ENCODE data around the gene HAPSTR1. TPM values are rescaled to one million over a fixed set of nuclear protein-coding genes. Genes with fewer than 3 reads are reported as not detected.
"Not testable (repeated sequence)": the region's sequence is repeated elsewhere in the genome, so short reads cannot be mapped to it uniquely, and the experiment has no call there.

Gene HAPSTR1
- total RNA-seq, 6 experiments from 2014 or later: 23.6 to 34.8 (median 28.3) TPM

DNA sequence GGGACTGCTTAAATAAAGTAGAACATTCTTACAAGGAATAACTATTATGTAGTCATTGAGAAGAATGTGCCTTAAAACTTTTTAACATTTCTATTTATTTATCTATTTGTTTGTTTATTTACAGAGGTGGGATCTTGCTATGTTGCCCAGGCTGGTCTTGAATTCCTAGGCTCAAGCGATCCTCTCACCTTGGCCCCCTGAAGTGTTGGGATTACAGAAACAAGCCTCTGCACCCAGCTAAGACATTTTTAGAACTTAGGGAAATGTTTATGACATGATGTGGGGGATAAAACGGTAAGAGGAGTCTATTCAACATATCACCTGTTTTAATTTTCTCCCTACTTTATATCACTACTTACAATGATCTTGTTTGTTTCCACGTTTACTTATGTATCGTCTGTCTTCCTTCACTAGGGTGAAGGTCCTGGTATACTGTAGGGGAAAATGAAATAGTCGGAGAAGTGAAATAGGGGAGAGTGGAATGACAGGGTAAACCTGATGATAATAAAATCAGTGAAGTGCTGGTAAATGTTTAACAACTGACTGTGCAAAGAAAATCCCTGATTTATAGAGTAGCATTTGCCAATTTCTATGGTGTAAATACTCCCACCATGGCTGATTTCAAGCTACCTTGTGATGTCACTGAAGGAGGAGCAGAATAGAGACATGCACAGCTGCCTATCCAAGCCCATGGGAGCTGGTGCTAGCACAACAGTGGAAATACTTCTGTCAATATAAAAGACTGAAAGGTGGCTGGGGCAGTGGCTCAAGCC is 16.0 kb upstream of the HAPSTR1 start:
- no peaks in the 10 kb centered on the region for H3K27me3 ChIP-seq
- H3K36me3 ChIP-seq: no peaks in the 10 kb centered on the region
- H3K4me1 ChIP-seq: no peaks in the 10 kb centered on the region
- H3K4me3 ChIP-seq: no peak overlapping the region
- H3K9me3 ChIP-seq: no peaks in the 10 kb centered on the region
- no peak for DNase-seq
- intact Hi-C loops (cut with DNase I): no loop called here
- WGBS (ENCODE audit: insufficient coverage, low coverage, low lambda C conversion rate, missing lambda C conversion rate): 68% methylated on average over 5 of the region's 5 CpGs
- no peak for ATAC-seq
- H3K27ac ChIP-seq: no peak overlapping the region
- no peak for TF ChIP-seq POLR2A (IDR thresholded peaks at IDR 0.05)
- TF ChIP-seq, protein P1, sequence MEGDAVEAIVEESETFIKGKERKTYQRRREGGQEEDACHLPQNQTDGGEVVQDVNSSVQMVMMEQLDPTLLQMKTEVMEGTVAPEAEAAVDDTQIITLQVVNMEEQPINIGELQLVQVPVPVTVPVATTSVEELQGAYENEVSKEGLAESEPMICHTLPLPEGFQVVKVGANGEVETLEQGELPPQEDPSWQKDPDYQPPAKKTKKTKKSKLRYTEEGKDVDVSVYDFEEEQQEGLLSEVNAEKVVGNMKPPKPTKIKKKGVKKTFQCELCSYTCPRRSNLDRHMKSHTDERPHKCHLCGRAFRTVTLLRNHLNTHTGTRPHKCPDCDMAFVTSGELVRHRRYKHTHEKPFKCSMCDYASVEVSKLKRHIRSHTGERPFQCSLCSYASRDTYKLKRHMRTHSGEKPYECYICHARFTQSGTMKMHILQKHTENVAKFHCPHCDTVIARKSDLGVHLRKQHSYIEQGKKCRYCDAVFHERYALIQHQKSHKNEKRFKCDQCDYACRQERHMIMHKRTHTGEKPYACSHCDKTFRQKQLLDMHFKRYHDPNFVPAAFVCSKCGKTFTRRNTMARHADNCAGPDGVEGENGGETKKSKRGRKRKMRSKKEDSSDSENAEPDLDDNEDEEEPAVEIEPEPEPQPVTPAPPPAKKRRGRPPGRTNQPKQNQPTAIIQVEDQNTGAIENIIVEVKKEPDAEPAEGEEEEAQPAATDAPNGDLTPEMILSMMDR (IDR thresholded peaks at IDR 0.05): no peak

DNA sequence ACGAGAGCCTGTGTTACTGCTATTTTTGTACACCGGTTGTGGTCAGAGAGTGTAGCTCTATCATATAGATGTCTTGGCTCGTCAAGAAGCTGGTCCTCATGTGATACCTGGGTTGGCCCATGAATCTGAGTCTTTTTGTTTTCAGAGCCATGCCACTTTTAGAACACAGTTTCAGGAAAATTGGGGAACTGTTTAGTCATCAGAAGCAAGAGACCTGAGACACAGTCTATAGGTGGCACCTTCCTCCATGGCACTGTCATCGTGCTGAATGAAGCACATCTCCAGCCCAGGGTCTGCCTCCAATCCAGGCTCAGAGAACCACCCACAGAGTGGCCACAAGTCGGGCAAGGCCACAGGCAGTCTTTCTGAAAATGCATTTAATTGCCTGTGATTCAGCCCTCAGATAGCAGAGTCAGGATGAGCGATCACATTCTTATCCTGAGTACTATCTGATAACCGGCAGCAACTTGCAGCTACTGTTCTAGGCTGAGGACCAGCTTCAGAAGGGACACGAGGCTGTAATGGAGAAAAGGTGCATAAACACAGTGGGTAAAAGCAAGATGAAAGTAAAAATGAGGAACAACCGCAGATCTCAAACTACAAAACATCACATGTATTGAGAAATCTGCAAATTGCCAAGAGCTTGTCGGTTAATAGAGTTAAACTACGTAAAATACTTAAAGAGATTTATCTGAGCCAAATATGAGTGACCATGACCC is 14.2 kb upstream of the HAPSTR1 start:
- Histone ChIP-seq H3K9me3 (no peaks in the 10 kb centered on the region), H3K4me1 (no peaks in the 10 kb centered on the region), H3K27ac (no peak overlapping the region), H3K27me3 (no peaks in the 10 kb centered on the region), H3K36me3 (no peaks in the 10 kb centered on the region), H3K4me3 (no peak overlapping the region)
- no peak for ATAC-seq
- no peak for TF ChIP-seq POLR2A (IDR thresholded peaks at IDR 0.05)
- TF ChIP-seq, protein P1 (IDR thresholded peaks at IDR 0.05): no peak
- no peak for DNase-seq
- 69% methylated on average over 11 of the region's 11 CpGs for WGBS (ENCODE audit: insufficient coverage, low coverage, low lambda C conversion rate, missing lambda C conversion rate)
- intact Hi-C loops (cut with DNase I): no loop called here

DNA sequence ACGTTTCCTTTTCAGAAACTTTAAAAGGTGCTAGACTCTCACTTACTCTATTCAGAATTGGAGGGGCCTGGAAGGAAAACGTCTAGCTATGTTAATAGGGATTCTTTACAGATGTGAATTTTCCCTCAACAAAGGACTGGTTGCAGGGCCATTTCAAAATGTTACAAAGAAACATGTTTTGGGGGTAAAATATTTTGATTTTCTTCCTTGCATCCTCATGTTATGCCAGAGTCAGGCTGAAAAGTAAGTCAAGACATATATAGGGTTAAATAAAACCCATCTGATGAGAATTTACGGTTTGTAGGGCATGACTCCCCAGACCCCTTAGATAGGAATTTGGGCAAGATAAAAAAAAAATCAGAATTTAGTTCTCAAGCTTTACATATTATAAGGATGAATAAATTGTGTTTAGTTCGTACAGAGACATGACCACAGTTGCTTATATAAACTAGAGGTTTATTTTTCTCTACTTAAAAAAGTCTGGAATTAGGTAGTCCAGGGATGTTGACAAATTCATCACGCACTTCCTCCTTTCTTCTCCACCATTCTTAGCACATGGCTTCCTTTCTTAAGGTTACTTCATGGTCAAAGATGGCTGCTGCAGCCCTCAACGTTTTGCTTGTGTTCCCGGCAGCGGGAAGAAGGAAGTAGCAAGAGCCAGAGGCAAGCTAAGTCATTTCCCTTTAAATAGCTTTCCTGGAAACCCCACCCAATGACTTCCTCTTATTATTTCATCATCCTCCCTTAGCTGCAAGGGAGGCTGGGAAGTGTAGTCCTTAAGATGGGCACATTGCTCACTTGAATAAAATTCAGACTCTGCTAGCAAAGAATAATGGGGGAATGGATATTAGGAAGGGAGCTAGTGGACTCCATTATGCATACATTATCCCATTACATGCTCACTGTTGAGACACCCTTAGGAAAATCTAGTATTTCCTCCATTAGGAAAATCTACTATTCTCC is 12.7 kb upstream of the HAPSTR1 start:
- not testable (repeated sequence) for DNase-seq, H3K27ac ChIP-seq
- ATAC-seq: peak; percentile 75 to 88 (median 84)

DNA sequence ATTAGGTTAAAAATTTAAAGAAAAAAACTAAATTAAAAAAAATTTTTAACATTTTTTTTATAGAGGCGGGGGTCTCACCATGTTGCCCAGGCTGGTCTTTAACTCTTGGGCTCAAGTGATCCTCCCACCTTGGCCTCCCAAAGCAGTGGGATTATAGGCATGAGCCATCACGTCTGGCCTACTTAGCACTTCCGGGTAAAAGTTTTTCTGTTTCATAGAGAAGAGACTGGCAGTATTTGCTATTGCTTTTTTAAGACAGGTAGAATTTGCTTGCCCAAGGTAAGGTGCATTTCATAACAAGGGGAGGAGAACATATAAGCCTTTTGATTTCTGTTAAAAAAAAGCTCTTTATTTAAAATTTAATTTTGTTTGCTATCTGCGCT is 12.0 kb upstream of the HAPSTR1 start:
- WGBS (ENCODE audit: insufficient coverage, low coverage, low lambda C conversion rate, missing lambda C conversion rate): 91% methylated on average over 4 of the region's 4 CpGs
- H3K4me1 ChIP-seq: no peaks in the 10 kb centered on the region
- no peaks in the 10 kb centered on the region for H3K9me3 ChIP-seq
- H3K36me3 ChIP-seq: no peaks in the 10 kb centered on the region
- intact Hi-C loops (cut with DNase I): no loop called here
- no peak for DNase-seq
- TF ChIP-seq, protein P1 (IDR thresholded peaks at IDR 0.05): no peak
- no peak for TF ChIP-seq POLR2A (IDR thresholded peaks at IDR 0.05)
- ATAC-seq: no peak
- no peak overlapping the region for H3K4me3 ChIP-seq
- H3K27ac ChIP-seq: no peak overlapping the region
- no peaks in the 10 kb centered on the region for H3K27me3 ChIP-seq

More for the DNA sequence above, 12.7 kb upstream of the HAPSTR1 start:
- H3K9me3 ChIP-seq; H3K27me3 ChIP-seq; H3K4me1 ChIP-seq; H3K4me3 ChIP-seq; H3K36me3 ChIP-seq; intact Hi-C loops (cut with DNase I): not testable (repeated sequence)
- 52% methylated on average over 8 of the region's 8 CpGs for WGBS (ENCODE audit: insufficient coverage, low coverage, low lambda C conversion rate, missing lambda C conversion rate)

Data from right lobe of liver (tissue), 6 donors.